VCaP (cell line): Measurements from ENCODE around the gene IRF7.
A peak's percentile ranks its signal among the peaks of the same experiment; 100 is the strongest.

ENCODE experiments used
- H3K27ac ChIP-seq: fragments of 450-650 bp; 2 replicates; pipeline ENCODE4 v1.5.1; 2017
- CTCF ChIP-seq: fragments of 450-650 bp; conservative IDR thresholded peaks from 2 replicates; pipeline ENCODE4 v1.5.1; 2017; ENCODE audit warnings: mild to moderate bottlenecking, moderate library complexity

IRF7 gene

GRCh38 chr11:581342-581741 is 34.4 kb downstream of the IRF7 start:
- H3K27ac ChIP-seq: no peak overlapping the region
- TF ChIP-seq CTCF: no peak

GRCh38 chr11:579830-580601 is 35.7 kb downstream of the IRF7 start:
- TF ChIP-seq CTCF: no peak
- no peak overlapping the region for H3K27ac ChIP-seq

GRCh38 chr11:578276-579035 is 37.3 kb downstream of the IRF7 start:
- H3K27ac ChIP-seq: peak overlapping the region; percentile 95; the same call in 1 of the 2 replicates
- TF ChIP-seq CTCF: no peak

- no peak for TF ChIP-seq CTCF
- H3K27ac ChIP-seq: peak overlapping the region; percentile 95
These were observed 38.2 kb downstream of the IRF7 start for GRCh38 chr11:577611-577894.

- H3K27ac ChIP-seq: peak overlapping the region; percentile 95
- TF ChIP-seq CTCF: no peak
These were observed 38.7 kb downstream of the IRF7 start for GRCh38 chr11:576811-577610.

GRCh38 chr11:575996-576768 is 39.6 kb downstream of the IRF7 start, which contains the start of gene PHRF1:
TSS of gene PHRF1 (plus strand) at chr11:576470. CDS start at chr11:581513, 5,043 bp downstream.
- H3K27ac ChIP-seq: peak within 1 kb of the TSS; percentile 95
- TF ChIP-seq CTCF: no peak
